ENCODE measurements around the gene PRKCA. TPM values are rescaled to one million over a fixed set of nuclear protein-coding genes. Genes with fewer than 3 reads are reported as not detected.
A peak's percentile ranks its signal among the peaks of the same experiment; 100 is the strongest.

The PRKCA gene
- total and polyA plus RNA-seq, 9 of the 15 experiments (the other 6 are each of a cell fraction or from before 2014, with no cell fraction given), result 3.2 to 33.0 (median 17.8) TPM

DNA sequence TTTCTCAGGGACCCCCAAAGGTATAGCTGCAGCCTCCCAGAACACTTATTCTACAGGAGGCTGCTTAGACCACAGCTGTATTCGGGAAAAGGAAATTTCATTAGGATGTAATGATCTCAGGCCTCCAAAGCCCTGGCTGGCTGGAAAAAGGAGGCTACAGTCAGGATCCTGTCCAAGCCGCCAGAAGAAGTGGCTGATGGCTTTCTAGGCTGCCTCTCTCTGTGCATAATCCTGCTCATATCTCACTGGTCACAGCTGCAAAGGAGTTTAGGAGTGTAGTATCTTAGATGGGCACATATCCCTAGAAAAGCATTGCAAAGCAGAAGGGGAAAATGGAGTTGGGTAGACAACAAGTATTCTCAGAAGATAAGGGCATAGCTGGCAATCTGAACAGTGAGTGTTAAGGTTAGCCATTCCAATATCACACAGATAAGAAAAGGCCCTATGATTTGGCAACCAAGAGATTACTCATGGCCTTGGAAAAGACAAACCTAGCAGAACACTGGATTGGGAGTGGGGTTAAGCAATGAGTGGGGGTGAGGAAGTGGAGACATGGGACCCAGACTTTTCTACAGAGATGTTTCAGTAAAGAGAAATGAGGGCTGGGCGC, 26.0 kb upstream of the PRKCA start (continued):
- TF ChIP-seq, protein P1, sequence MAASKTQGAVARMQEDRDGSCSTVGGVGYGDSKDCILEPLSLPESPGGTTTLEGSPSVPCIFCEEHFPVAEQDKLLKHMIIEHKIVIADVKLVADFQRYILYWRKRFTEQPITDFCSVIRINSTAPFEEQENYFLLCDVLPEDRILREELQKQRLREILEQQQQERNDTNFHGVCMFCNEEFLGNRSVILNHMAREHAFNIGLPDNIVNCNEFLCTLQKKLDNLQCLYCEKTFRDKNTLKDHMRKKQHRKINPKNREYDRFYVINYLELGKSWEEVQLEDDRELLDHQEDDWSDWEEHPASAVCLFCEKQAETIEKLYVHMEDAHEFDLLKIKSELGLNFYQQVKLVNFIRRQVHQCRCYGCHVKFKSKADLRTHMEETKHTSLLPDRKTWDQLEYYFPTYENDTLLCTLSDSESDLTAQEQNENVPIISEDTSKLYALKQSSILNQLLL (CRISPR knock-in tag; IDR thresholded peaks at IDR 0.05; ENCODE audit: borderline replicate concordance), result no peak
- TF ChIP-seq TAL1 (IDR thresholded peaks at IDR 0.05), result peak; percentile 67
- peak; percentile 31; the same call in 1 of the 2 replicates for TF ChIP-seq EP300 (IDR thresholded peaks at IDR 0.05; ENCODE audit: low read length)
- no peak for TF ChIP-seq ESRRA (IDR thresholded peaks at IDR 0.05; ENCODE audit: borderline replicate concordance, low read depth)
- TF ChIP-seq, protein P2, sequence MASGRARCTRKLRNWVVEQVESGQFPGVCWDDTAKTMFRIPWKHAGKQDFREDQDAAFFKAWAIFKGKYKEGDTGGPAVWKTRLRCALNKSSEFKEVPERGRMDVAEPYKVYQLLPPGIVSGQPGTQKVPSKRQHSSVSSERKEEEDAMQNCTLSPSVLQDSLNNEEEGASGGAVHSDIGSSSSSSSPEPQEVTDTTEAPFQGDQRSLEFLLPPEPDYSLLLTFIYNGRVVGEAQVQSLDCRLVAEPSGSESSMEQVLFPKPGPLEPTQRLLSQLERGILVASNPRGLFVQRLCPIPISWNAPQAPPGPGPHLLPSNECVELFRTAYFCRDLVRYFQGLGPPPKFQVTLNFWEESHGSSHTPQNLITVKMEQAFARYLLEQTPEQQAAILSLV (tag; IDR thresholded peaks at IDR 0.05), result no peak
- peak; percentile 64; the same call in 1 of the 2 replicates for TF ChIP-seq CEBPB (tag; IDR thresholded peaks at IDR 0.05)
- no peak for TF ChIP-seq ZNF146 (CRISPR knock-in tag; IDR thresholded peaks at IDR 0.05; ENCODE audit: unreplicated experiment)
- peak; percentile 62 for TF ChIP-seq TCF3 (CRISPR knock-in tag; IDR thresholded peaks at IDR 0.05)
- TF ChIP-seq CHD2 (IDR thresholded peaks at IDR 0.05; ENCODE audit: low read depth, low read length), result no peak
- TF ChIP-seq TAF7 (tag; IDR thresholded peaks at IDR 0.05), result no peak
- TF ChIP-seq TARDBP (IDR thresholded peaks at IDR 0.05), result no peak
- TF ChIP-seq PRMT5 (CRISPR knock-in tag; IDR thresholded peaks at IDR 0.05), result no peak
- TF ChIP-seq CSDE1 (IDR thresholded peaks at IDR 0.05), result no peak
- TF ChIP-seq ZNF431 (CRISPR knock-in tag; IDR thresholded peaks at IDR 0.05), result no peak
- TF ChIP-seq ZFP1 (CRISPR knock-in tag; IDR thresholded peaks at IDR 0.05), result no peak
- no peak for TF ChIP-seq NBN (IDR thresholded peaks at IDR 0.05; ENCODE audit: low read depth)
- TF ChIP-seq ARHGAP35 (IDR thresholded peaks at IDR 0.05; ENCODE audit: partially characterized antibody), result no peak
- no peak for TF ChIP-seq SMARCA5 (IDR thresholded peaks at IDR 0.05)
- no peak for TF ChIP-seq ZNF316 (IDR thresholded peaks at IDR 0.05)
- no peak for TF ChIP-seq ZNF57 (CRISPR knock-in tag; IDR thresholded peaks at IDR 0.05)
- TF ChIP-seq, protein P3, sequence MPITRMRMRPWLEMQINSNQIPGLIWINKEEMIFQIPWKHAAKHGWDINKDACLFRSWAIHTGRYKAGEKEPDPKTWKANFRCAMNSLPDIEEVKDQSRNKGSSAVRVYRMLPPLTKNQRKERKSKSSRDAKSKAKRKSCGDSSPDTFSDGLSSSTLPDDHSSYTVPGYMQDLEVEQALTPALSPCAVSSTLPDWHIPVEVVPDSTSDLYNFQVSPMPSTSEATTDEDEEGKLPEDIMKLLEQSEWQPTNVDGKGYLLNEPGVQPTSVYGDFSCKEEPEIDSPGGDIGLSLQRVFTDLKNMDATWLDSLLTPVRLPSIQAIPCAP (CRISPR knock-in tag; IDR thresholded peaks at IDR 0.05; ENCODE audit: borderline replicate concordance), result no peak
- TF ChIP-seq KLF16 (IDR thresholded peaks at IDR 0.05), result no peak; the same call in 1 of the 2 replicates
- TF ChIP-seq ZNF717 (CRISPR knock-in tag; IDR thresholded peaks at IDR 0.05), result no peak
- no peak for TF ChIP-seq ZFP36 (IDR thresholded peaks at IDR 0.05; ENCODE audit: low read depth, low read length, partially characterized antibody)
- peak; percentile 84 to 86 for TF ChIP-seq KDM1A (IDR thresholded peaks at IDR 0.05)
- no peak for TF ChIP-seq XRCC5 (IDR thresholded peaks at IDR 0.05; ENCODE audit: low read depth, low read length)
- TF ChIP-seq MYBL2 (IDR thresholded peaks at IDR 0.05; ENCODE audit: low read depth), result no peak
- TF ChIP-seq MYBL2 (CRISPR knock-in tag; IDR thresholded peaks at IDR 0.05; ENCODE audit: borderline replicate concordance), result no peak
- no peak for TF ChIP-seq ZBED1 (IDR thresholded peaks at IDR 0.05)
- TF ChIP-seq NCOR1 (IDR thresholded peaks at IDR 0.05), result peak; percentile 76
- TF ChIP-seq SMAD1 (IDR thresholded peaks at IDR 0.05; ENCODE audit: low read depth, low read length, partially characterized antibody), result no peak

Data from K562 (cell line).